H9 (cell line): Measurements from ENCODE around the gene CENPP. TPM values are rescaled to one million over a fixed set of nuclear protein-coding genes. Genes with fewer than 3 reads are reported as not detected.

Experiments
- DNase-seq: peaks from one replicate; pipeline ENCODE4 v3.0.0-alpha.2; 2017
- H2AFZ ChIP-seq: one replicate; pipeline ENCODE4 v1.6.1; 2013; ENCODE audit warnings: mild to moderate bottlenecking, low read length, control low read depth, moderate library complexity
- H2AK5ac ChIP-seq: 2 replicates; pipeline ENCODE4 v1.6.1; 2013; ENCODE audit warnings: low read length, control low read depth, mixed read lengths; ENCODE audit not compliant: insufficient read length
- H2BK120ac ChIP-seq: one replicate; pipeline ENCODE4 v1.6.1; 2013; ENCODE audit warnings: low read depth, mild to moderate bottlenecking, low read length, control low read depth, inconsistent platforms; ENCODE audit not compliant: poor library complexity, severe bottlenecking
- H2BK12ac ChIP-seq: 2 replicates; pipeline ENCODE4 v1.6.1; 2013; ENCODE audit warnings: low read length, control low read depth, mixed read lengths, low read depth; ENCODE audit not compliant: insufficient read length
- H2BK15ac ChIP-seq: 2 replicates; pipeline ENCODE4 v1.6.1; 2013; ENCODE audit warnings: low read depth, low read length, control low read depth
- H2BK20ac ChIP-seq: one replicate; pipeline ENCODE4 v1.6.1; 2013; ENCODE audit warnings: low read depth, mild to moderate bottlenecking, low read length, control low read depth, inconsistent platforms; ENCODE audit not compliant: poor library complexity, severe bottlenecking
- H2BK5ac ChIP-seq: 2 replicates; pipeline ENCODE4 v1.6.1; 2013; ENCODE audit warnings: low read length, control low read depth, mixed read lengths; ENCODE audit not compliant: insufficient read length
- H3K14ac ChIP-seq: 2 replicates; pipeline ENCODE4 v1.6.1; 2013; ENCODE audit warnings: low read length, control low read depth; ENCODE audit not compliant: insufficient read depth
- H3K18ac ChIP-seq: 2 replicates; pipeline ENCODE4 v1.6.1; 2013; ENCODE audit warnings: low read depth, mild to moderate bottlenecking, mixed read lengths, low read length, control low read depth; ENCODE audit not compliant: insufficient read length
- H3K23ac ChIP-seq: 2 replicates; pipeline ENCODE4 v1.6.1; 2013; ENCODE audit warnings: low read length, control low read depth, mixed read lengths, low read depth; ENCODE audit not compliant: insufficient read length
- H3K23me2 ChIP-seq: 2 replicates; pipeline ENCODE4 v1.6.1; 2013; ENCODE audit warnings: low read depth, mild to moderate bottlenecking, mixed read lengths, low read length, control low read depth; ENCODE audit not compliant: insufficient read length, poor library complexity, severe bottlenecking
- H3K27ac ChIP-seq: 2 replicates; pipeline ENCODE4 v1.5.1; 2013; ENCODE audit warnings: low read length, control low read depth, mixed read lengths, low read depth; ENCODE audit not compliant: insufficient read length
- H3K27me3 ChIP-seq: 2 replicates; pipeline ENCODE4 v1.6.1; 2013; ENCODE audit warnings: low read length, control low read depth, inconsistent platforms; ENCODE audit not compliant: insufficient read depth
- H3K4ac ChIP-seq: 2 replicates; pipeline ENCODE4 v1.6.1; 2013; ENCODE audit warnings: low read depth, mild to moderate bottlenecking, control low read depth, inconsistent platforms, low read length, moderate library complexity
- H3K4me1 ChIP-seq: 2 replicates; pipeline ENCODE4 v1.6.1; 2013; ENCODE audit warnings: low read length, control low read depth, inconsistent platforms; ENCODE audit not compliant: insufficient read depth
- H3K4me2 ChIP-seq: 2 replicates; pipeline ENCODE4 v1.6.1; 2013; ENCODE audit warnings: low read length, control low read depth, mixed read lengths; ENCODE audit not compliant: insufficient read length, insufficient read depth
- H3K56ac ChIP-seq: 2 replicates; pipeline ENCODE4 v1.6.1; 2013; ENCODE audit warnings: low read depth, mild to moderate bottlenecking, mixed read lengths, low read length, control low read depth; ENCODE audit not compliant: insufficient read length
- H3K79me1 ChIP-seq: 2 replicates; pipeline ENCODE4 v1.6.1; 2013; ENCODE audit warnings: low read depth, mild to moderate bottlenecking, moderate library complexity, low read length, control low read depth, inconsistent platforms; ENCODE audit not compliant: insufficient read depth, poor library complexity, severe bottlenecking
- H3K79me2 ChIP-seq: 2 replicates; pipeline ENCODE4 v1.6.1; 2013; ENCODE audit warnings: low read length, control low read depth, inconsistent platforms; ENCODE audit not compliant: insufficient read depth
- H3K9ac ChIP-seq: 2 replicates; pipeline ENCODE4 v1.6.1; 2013; ENCODE audit warnings: low read length, control low read depth, mixed read lengths; ENCODE audit not compliant: insufficient read length; ENCODE audit errors: extremely low read depth
- H3K9me3 ChIP-seq: one replicate; pipeline ENCODE4 v1.6.1; 2013; ENCODE audit warnings: low read depth, low read length, inconsistent platforms; ENCODE audit not compliant: control insufficient read depth
- H3T11ph ChIP-seq: one replicate; pipeline ENCODE4 v1.6.1; 2013; ENCODE audit warnings: mild to moderate bottlenecking, low read length, control low read depth, inconsistent platforms
- H4K20me1 ChIP-seq: one replicate; pipeline ENCODE4 v1.6.1; 2013; ENCODE audit not compliant: control insufficient read depth, insufficient read length, insufficient read depth
- H4K5ac ChIP-seq: 2 replicates; pipeline ENCODE4 v1.6.1; 2013; ENCODE audit warnings: low read depth, mild to moderate bottlenecking, mixed read lengths, low read length, control low read depth; ENCODE audit not compliant: insufficient read length
- H4K8ac ChIP-seq: replicated peaks from 2 replicates; pipeline ENCODE4 v1.6.1; 2013; ENCODE audit warnings: low read length, control low read depth, mixed read lengths, low read depth; ENCODE audit not compliant: insufficient read length
- H4K91ac ChIP-seq: 2 replicates; pipeline ENCODE4 v1.6.1; 2013; ENCODE audit warnings: low read depth, mild to moderate bottlenecking, moderate library complexity, mixed read lengths, low read length, control low read depth; ENCODE audit not compliant: insufficient read length
- H3K27ac Mint-ChIP-seq, 3 experiments: 2 replicates in 2 of 3; 3 replicates in 1 of 3; pipeline ENCODE4 v1.8.0; 2020 to 2021; ENCODE audit warnings: mixed read lengths in 3 of 3, mild to moderate bottlenecking in 1 of 3, moderate library complexity in 1 of 3
- H3K27me3 Mint-ChIP-seq: 2 replicates; pipeline ENCODE4 v1.8.0; 2021; ENCODE audit warnings: low read depth, mild to moderate bottlenecking, moderate library complexity, mixed read lengths
- H3K36me3 Mint-ChIP-seq, 3 experiments: 2 replicates in 2 of 3; 3 replicates in 1 of 3; pipeline ENCODE4 v1.8.0; 2020 to 2021; ENCODE audit warnings: low read depth in 3 of 3, mixed read lengths in 3 of 3; ENCODE audit not compliant: insufficient read depth in 1 of 3
- H3K4me1 Mint-ChIP-seq, 2 experiments: 2 replicates each; pipeline ENCODE4 v1.8.0; 2020; ENCODE audit warnings: mixed read lengths in 2 of 2
- H3K4me3 Mint-ChIP-seq, 2 experiments: 2 replicates in 1 of 2; 3 replicates in 1 of 2; pipeline ENCODE4 v1.8.0; 2020 to 2021; ENCODE audit warnings: mild to moderate bottlenecking in 2 of 2, mixed read lengths in 2 of 2, moderate library complexity in 1 of 2
- H3K9me3 Mint-ChIP-seq, 2 experiments: 2 replicates in 1 of 2; 3 replicates in 1 of 2; pipeline ENCODE4 v1.8.0; 2020; ENCODE audit warnings: mild to moderate bottlenecking in 2 of 2, mixed read lengths in 2 of 2, moderate library complexity in 1 of 2
- total RNA-seq: library from RNA; stranded (reverse); gene quantifications from 2 replicates; pipeline ENCODE4 v1.2.1, GENCODE V29; 2021
- TF ChIP-seq, protein P1 (sequence below): fragments of 200-600 bp; sonication (generic); conservative IDR thresholded peaks from 3 replicates; pipeline ENCODE4 v1.8.0; 2021; ENCODE audit warnings: antibody characterized with exemption, mild to moderate bottlenecking

CENPP gene
- total RNA-seq, 1 experiment from 2014 or later = 9.1 TPM

DNA sequence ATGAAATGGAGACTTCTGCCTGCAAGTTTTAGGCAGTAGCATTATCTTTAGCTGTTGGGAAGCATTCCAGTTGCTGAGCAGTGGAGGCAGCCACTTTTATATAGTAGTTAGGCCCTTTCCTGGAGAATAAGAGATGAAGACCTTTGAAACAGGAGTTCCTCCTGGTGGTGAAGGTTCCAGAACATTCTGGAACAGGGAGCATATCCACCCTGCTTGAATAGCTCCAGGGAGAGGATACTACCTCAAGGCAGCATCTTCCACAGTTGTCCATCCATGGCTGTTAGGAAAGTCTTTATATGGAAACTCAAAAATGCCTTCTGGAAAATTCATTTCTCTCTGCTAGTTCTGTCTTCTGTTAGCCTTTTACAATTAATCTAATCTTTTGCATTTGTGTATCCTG lies 153.6 kb downstream of the CENPP start:
- Histone ChIP-seq H3K9me3 (no peaks in the 10 kb centered on the region), H2BK5ac (no peak overlapping the region), H3K56ac (no peak overlapping the region), H3K4ac (no peak overlapping the region), H3K4me2 (no peak overlapping the region), H2AK5ac (no peak overlapping the region), H4K91ac (no peak overlapping the region), H2AFZ (no peak overlapping the region), H3K79me2 (no peaks in the 10 kb centered on the region), H3K18ac (no peak overlapping the region), H3K4me1 (no peaks in the 10 kb centered on the region), H3T11ph (no peak overlapping the region), H4K5ac (no peak overlapping the region), H2BK12ac (no peak overlapping the region), H3K27ac (no peak overlapping the region), H4K20me1 (no peaks in the 10 kb centered on the region), H3K23me2 (no peaks in the 10 kb centered on the region), H2BK20ac (no peak overlapping the region), H2BK120ac (no peak overlapping the region), H3K23ac (no peak overlapping the region), H4K8ac (no peak overlapping the region), H3K14ac (no peak overlapping the region), H3K79me1 (no peaks in the 10 kb centered on the region), H3K27me3 (no peaks in the 10 kb centered on the region), H2BK15ac (no peak overlapping the region), H3K9ac (no peak overlapping the region)
- Mint-ChIP-seq H3K27me3 (no peaks in the 10 kb centered on the region), H3K36me3 (no peaks in the 10 kb centered on the region), H3K27ac (no peak overlapping the region), H3K4me1 (peaks cover 8 to 12% of the 10 kb centered on the region in 2 experiments), H3K9me3 (no peaks in the 10 kb centered on the region), H3K4me3 (no peak overlapping the region)
- DNase-seq = no peak
- TF ChIP-seq, protein P1, sequence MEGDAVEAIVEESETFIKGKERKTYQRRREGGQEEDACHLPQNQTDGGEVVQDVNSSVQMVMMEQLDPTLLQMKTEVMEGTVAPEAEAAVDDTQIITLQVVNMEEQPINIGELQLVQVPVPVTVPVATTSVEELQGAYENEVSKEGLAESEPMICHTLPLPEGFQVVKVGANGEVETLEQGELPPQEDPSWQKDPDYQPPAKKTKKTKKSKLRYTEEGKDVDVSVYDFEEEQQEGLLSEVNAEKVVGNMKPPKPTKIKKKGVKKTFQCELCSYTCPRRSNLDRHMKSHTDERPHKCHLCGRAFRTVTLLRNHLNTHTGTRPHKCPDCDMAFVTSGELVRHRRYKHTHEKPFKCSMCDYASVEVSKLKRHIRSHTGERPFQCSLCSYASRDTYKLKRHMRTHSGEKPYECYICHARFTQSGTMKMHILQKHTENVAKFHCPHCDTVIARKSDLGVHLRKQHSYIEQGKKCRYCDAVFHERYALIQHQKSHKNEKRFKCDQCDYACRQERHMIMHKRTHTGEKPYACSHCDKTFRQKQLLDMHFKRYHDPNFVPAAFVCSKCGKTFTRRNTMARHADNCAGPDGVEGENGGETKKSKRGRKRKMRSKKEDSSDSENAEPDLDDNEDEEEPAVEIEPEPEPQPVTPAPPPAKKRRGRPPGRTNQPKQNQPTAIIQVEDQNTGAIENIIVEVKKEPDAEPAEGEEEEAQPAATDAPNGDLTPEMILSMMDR = no peak
